HG02973 (cell line): ENCODE results near the gene PPP1R8.
"Not testable (repeated sequence)": the region's sequence is repeated elsewhere in the genome, so short reads cannot be mapped to it uniquely, and the experiment has no call there.

Experiments
- ATAC-seq: cut with Tn5 transposase; IDR thresholded peaks from one replicate; pipeline ENCODE4 v1.9.1; 2021; ENCODE audit warnings: moderate library complexity; ENCODE audit not compliant: unreplicated experiment

The PPP1R8 gene

GRCh38 chr1:27830621-27831440 lies at the start of gene PPP1R8:
TSS of gene PPP1R8 (plus strand) at chr1:27830782. CDS start at chr1:27830836, 54 bp downstream.
- peak; percentile 88 for ATAC-seq

GRCh38 chr1:27782950-27783349 lies 47.6 kb upstream of the PPP1R8 start:
- no peak for ATAC-seq

- ATAC-seq = no peak
Measured at GRCh38 chr1:27784700-27785099, 45.9 kb upstream of the PPP1R8 start.

- no peak for ATAC-seq
Measured at GRCh38 chr1:27785781-27786455, 44.7 kb upstream of the PPP1R8 start.

GRCh38 chr1:27787895-27788294 lies 42.7 kb upstream of the PPP1R8 start:
- no peak for ATAC-seq

- ATAC-seq = no peak
Measured at GRCh38 chr1:27789540-27790041, 41.0 kb upstream of the PPP1R8 start.

GRCh38 chr1:27790270-27790669 lies 40.3 kb upstream of the PPP1R8 start:
- not testable (repeated sequence) for ATAC-seq

- no peak for ATAC-seq
Measured at GRCh38 chr1:27795601-27796000, 35.0 kb upstream of the PPP1R8 start.

- ATAC-seq = no peak
Measured at GRCh38 chr1:27804791-27805190, 25.8 kb upstream of the PPP1R8 start.

- no peak for ATAC-seq
Measured at GRCh38 chr1:27806758-27807157, 23.8 kb upstream of the PPP1R8 start.

GRCh38 chr1:27807385-27807784 lies 23.2 kb upstream of the PPP1R8 start:
- no peak for ATAC-seq

- ATAC-seq = not testable (repeated sequence)
Measured at GRCh38 chr1:27808131-27808530, 22.5 kb upstream of the PPP1R8 start.

- no peak for ATAC-seq
Measured at GRCh38 chr1:27809883-27810282, 20.7 kb upstream of the PPP1R8 start.

- ATAC-seq = no peak
Measured at GRCh38 chr1:27811741-27812500, 18.7 kb upstream of the PPP1R8 start.

GRCh38 chr1:27816921-27817630 lies 13.5 kb upstream of the PPP1R8 start:
- ATAC-seq = no peak

- no peak for ATAC-seq
Measured at GRCh38 chr1:27821761-27822315, 8.7 kb upstream of the PPP1R8 start.

- ATAC-seq = no peak
Measured at GRCh38 chr1:27823784-27824183, 6.8 kb upstream of the PPP1R8 start.

GRCh38 chr1:27824411-27824810 lies 6.2 kb upstream of the PPP1R8 start:
- ATAC-seq = no peak

GRCh38 chr1:27829339-27829960 lies 1.1 kb upstream of the PPP1R8 start:
- ATAC-seq = not testable (repeated sequence)
